NCI-H1694 treated with DMSO at 0.1 percent for 48 hours (cell line): ENCODE measurements around the gene CNEP1R1.

Experiments used
- DNase-seq: peaks from one replicate; lab custom pipeline; 2025; lab: John Stamatoyannopoulos, UW

CNEP1R1 gene

DNA sequence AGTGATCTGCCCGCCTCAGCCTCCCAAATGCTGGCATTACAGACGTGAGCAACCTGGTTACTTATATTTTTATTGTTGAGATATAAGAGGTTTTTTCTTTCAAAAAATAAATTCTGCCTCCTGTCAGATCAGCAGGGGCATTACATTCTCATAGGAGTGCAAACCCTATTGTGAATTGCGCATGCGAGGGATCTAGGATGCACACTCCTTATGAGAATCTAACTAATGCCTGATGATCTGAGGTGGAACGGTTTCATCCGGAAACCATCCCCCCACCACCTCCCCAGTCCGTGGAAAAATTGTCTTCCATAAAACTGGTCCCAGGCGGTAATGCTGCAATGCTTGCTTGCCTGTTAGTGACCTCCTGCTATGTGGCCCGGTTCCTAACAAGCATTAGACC is 7.5 kb upstream of the CNEP1R1 start:
- no peak for DNase-seq

GRCh38 chr16:50021544-50021943 is 3.5 kb upstream of the CNEP1R1 start:
- DNase-seq = no peak

DNA sequence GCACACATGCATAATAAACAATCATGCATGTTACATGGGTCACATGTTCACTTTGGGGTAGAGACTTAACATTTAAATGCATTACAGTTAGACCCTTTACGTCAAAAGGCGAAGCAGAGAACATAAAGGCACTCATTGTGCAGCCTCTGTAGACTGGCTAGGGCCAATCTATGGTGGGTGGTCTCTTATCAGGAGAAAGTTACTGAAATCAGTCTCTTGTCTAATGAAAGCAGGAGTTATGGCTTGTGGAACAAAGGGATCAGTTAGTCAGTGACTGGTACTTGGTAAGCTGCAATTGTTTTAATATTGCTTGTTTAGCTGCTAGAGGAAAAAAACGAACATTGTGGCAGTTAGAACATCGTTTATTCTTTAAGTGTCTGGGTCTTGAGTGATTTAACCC is 1.4 kb upstream of the CNEP1R1 start:
- no peak for DNase-seq

DNA sequence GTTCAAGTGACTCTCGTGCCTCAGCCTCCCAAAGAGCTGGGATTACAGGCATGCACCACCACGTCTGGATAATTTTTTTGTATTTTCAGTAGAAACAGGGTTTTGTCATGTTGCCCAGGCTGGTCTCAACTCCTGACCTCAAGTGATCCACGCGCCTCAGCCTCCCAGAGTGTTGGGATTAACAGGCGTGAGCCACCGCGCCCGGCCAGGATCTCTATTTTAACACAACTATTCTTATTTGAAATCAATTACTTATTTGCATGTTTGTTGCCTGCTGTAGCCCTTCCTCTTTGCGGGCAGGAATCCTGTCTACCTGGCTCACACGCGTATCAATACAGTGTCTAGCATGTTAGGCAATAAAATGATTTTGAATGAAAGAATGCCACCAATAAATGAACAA is 818 bp upstream of the CNEP1R1 start:
- DNase-seq = no peak

GRCh38 chr16:50025537-50025931 is 509 bp downstream of the CNEP1R1 start:
- DNase-seq = no peak

DNA sequence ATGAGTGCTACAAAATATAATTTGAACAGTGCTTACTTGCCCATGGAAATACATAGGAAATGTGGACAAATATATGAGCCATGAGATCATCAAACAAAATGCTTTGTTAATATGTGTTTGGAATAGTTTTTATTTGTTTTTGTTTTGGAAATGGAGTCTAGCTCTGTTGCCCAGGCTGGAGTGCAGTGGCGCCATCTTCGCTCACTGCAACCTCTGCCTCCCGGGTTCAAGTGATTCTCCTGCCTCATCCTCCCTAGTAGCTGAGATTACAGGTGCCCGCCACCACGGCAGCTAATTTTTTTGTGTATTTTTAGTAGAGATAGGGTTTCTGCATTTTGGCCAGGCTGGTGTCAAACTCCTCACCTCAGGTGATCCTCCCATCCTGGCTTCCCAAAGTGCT is 2.8 kb downstream of the CNEP1R1 start:
- no peak for DNase-seq

GRCh38 chr16:50035468-50035992 is 10.5 kb downstream of the CNEP1R1 start:
- no peak for DNase-seq

- no peak for DNase-seq
Measured at GRCh38 chr16:50036426-50036825, 11.4 kb downstream of the CNEP1R1 start.

DNA sequence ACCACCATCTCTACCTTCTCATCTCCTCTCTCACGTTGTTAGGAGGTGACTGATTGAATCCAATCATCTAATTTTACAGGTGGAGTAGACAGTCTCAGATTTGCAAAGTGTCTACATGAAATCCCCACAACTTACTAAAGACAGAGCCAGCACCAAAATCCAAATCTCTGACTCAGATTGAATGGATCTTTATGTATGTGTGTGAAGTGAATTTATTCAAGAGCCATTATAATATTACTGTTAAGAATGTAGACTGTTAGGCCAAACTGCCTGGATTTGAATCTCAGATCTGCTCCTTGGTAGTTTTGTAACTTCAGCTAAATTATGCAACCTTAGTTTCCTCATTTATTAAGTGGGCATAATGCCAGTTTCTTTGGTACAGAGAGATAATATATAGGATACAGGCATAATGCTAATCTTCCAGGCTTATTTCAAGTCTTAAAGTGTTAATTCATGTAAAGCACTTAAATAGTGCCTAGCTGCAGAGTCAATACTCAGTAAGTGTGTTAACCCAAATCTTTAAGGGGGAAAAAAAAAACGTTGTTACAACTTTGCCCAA is 12.7 kb downstream of the CNEP1R1 start:
- DNase-seq = no peak

DNA sequence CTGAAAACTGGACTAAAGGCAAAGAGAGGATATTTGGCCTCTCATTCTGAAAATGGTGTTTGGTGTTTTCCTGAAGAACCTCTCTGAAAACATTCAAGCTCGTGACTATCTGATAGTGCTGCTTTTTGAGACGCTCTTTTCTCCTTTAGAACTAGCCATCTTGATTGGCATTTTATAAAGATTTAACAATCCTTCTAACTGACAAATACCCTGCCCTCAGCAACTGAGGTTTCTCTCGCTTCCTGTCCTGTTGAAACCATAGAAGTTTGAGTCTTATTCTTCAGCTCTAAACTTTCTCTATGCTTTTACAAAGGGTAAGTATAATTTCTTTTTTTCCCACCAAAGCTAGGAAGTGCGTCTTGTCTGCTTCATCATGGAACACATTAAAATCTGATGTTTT is 13.3 kb downstream of the CNEP1R1 start:
- DNase-seq = no peak

- DNase-seq = no peak
Measured at GRCh38 chr16:50038756-50039529, 13.9 kb downstream of the CNEP1R1 start.

DNA sequence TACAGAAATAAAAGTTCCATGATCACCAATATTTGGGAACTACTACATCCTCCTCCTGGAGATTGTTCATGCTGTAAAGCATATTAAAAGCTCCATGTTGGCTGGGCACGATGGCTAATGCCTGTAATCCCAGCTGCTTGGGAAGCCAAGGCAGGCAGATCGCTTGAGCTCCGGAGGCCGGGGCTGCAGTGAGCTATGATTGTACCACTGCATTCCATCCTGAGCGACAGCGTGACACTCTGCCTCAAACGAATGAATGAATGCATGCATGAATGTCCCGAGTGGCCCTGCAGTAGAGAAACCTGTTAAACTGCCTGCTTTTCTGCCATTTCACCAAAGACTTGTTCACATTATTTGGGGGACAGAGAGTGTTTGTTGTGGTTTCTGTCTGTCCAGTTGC is 15.0 kb downstream of the CNEP1R1 start:
- DNase-seq = no peak

- no peak for DNase-seq
Measured at GRCh38 chr16:50040710-50041109, 15.7 kb downstream of the CNEP1R1 start.

- no peak for DNase-seq
Measured at GRCh38 chr16:50043358-50043757, 18.3 kb downstream of the CNEP1R1 start.

DNA sequence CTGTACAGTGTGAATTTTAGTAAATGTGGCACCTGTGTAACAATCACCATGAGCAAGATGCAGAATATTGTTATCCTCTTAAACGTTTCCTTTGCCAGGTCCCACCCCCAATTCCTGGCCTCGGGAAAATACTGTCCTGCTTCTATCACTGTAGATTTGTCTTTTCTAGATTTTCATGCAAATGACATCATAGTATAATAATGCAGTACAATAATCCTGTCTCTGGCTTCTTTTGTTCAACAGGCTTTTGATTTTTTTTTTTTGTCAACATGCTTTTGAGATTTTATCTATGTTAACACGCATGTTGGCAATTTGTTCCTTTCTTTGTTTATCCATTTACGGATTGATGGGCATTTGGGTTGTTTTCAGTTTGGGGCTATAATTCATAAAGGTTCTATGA is 20.4 kb downstream of the CNEP1R1 start:
- no peak for DNase-seq

DNA sequence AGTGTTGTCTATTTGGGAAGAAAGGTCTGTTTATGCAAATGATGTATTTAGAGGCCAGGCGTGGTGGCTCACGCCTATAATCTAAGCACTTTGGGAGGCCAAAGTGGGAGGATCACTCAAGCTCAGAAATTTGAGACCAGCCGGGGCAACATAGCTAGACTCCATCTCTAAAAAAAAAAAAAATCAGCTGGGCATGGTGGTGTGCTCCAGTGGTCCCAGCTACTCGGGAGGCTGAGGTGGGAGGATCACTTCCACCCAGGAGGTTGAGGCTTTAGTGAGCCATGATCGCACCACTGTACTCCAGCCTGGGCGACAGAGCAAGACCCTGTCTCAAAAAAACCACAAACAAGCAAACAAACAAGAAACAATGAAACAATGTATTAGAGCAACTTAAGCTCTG is 21.8 kb downstream of the CNEP1R1 start:
- no peak for DNase-seq

- DNase-seq = no peak
Measured at GRCh38 chr16:50047864-50048263, 22.8 kb downstream of the CNEP1R1 start.

DNA sequence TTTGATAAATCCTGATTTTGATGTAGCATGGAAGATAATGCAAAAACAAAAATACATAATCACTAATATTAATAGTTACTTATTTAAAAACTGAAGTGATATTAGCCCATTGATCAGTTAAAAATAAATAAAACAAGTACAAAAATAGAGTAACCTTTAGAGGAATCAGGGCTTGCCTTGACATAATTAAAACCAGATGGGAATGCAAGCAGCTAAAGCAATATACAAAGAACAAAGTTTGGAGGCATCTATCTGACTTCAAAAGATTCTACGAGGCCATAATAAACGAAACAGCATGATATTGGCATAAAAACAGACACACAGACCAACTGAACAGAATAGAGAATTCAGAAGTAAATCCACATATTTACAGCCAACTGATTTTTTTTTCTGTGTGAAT is 25.8 kb downstream of the CNEP1R1 start:
- DNase-seq = no peak

GRCh38 chr16:50056226-50056625 is 31.2 kb downstream of the CNEP1R1 start:
- DNase-seq = no peak

GRCh38 chr16:50058091-50058771 is 33.2 kb downstream of the CNEP1R1 start:
- DNase-seq = no peak

DNA sequence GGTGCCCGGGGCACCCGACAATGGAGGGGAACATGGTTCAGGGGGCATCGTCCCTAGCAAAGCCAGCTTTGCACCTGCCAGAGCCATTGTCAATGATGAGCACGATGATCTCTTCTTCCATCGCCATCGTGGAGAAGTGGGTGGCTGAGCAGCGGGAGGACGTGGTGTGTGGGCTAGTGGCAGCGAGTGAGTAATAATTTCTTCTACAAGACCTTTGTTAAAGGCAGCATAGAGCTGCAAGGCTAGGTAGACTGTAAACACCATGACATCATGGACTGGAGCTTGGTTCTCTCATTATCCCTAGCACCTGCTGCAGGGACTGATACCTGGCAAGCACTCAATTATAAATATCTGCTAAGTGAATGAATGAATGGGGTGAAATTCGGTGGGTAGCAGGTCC is 34.1 kb downstream of the CNEP1R1 start:
- no peak for DNase-seq

DNA sequence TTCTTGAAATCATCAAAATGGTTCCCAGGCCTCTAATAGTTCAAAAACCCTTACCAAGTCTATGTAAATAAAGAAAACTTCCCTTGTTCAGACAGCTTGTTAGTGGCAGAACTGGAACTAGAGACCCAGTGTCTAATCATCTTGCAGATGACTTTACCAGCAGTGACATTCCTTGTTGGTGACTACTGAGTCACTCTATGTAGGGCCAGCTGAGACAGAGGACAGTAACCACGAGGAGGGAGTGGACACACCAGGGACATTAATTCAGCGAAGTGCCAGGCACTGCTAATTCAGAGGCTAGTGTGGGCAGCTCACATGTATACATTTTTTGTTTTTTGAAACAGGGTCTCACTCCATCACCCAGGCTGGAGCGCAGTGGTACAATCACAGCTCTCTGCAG is 34.6 kb downstream of the CNEP1R1 start:
- DNase-seq = no peak

DNA sequence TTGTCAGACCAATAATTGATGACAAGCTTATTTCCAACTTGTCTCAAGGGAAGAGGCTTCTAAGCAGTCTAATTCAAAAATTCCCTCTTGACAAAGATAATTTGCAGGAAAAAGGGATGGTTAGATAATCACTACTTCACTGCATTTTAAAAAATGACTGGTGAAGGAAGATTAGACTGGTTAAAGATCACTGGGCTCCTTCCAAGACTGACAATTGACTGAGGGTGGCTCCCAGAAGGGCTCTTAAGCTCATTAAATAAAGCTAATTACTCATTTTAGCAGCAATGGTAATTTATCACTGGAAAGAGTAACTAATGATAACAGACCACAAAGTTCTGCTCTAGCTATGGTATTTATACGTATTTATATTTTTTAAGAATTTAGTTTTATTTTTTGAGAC is 36.3 kb downstream of the CNEP1R1 start:
- DNase-seq = no peak
